Mesendoderm (in vitro differentiated cells): Measurements from ENCODE around the gene RHBDL1.
A peak's percentile ranks its signal among the peaks of the same experiment; 100 is the strongest.

ENCODE experiments used
- DNase-seq: peaks from one replicate; pipeline ENCODE4 v3.0.0; 2013
- H2AK5ac ChIP-seq: 2 replicates; pipeline ENCODE4 v1.6.1; 2013; ENCODE audit warnings: low read length, inconsistent platforms
- H2BK120ac ChIP-seq: 2 replicates; pipeline ENCODE4 v1.6.1; 2013; ENCODE audit warnings: low read depth, mild to moderate bottlenecking, low read length, moderate library complexity, mixed read lengths
- H2BK15ac ChIP-seq: replicated peaks from 2 replicates; pipeline ENCODE4 v1.6.1; 2013; ENCODE audit warnings: low read depth, mild to moderate bottlenecking, moderate library complexity
- H2BK5ac ChIP-seq: 2 replicates; pipeline ENCODE4 v1.6.1; 2013; ENCODE audit warnings: low read length, inconsistent platforms
- H3K18ac ChIP-seq: 2 replicates; pipeline ENCODE4 v1.6.1; 2013; ENCODE audit warnings: mild to moderate bottlenecking, low read length, mixed read lengths
- H3K23ac ChIP-seq: one replicate; pipeline ENCODE4 v1.6.1; 2013; ENCODE audit warnings: low read length
- H3K27ac ChIP-seq: 2 replicates; pipeline ENCODE4 v1.5.1; 2013; ENCODE audit warnings: low read depth, mild to moderate bottlenecking, inconsistent platforms, low read length, moderate library complexity
- H3K27me3 ChIP-seq: 2 replicates; pipeline ENCODE4 v1.6.1; 2013; ENCODE audit warnings: low read length, control low read depth, mild to moderate bottlenecking, inconsistent platforms; ENCODE audit not compliant: insufficient read depth, poor library complexity
- H3K36me3 ChIP-seq: 2 replicates; pipeline ENCODE4 v1.6.1; 2013; ENCODE audit warnings: low read length, inconsistent platforms; ENCODE audit not compliant: control insufficient read depth, insufficient read depth
- H3K4ac ChIP-seq: one replicate; pipeline ENCODE4 v1.6.1; 2013; ENCODE audit warnings: low read depth, mild to moderate bottlenecking, low read length, moderate library complexity
- H3K4me1 ChIP-seq: 2 replicates; pipeline ENCODE4 v1.6.1; 2013; ENCODE audit warnings: low read depth, low read length, inconsistent platforms; ENCODE audit not compliant: control insufficient read depth
- H3K4me2 ChIP-seq: 2 replicates; pipeline ENCODE4 v1.6.1; 2013; ENCODE audit warnings: low read length
- H3K4me3 ChIP-seq: 2 replicates; pipeline ENCODE4 v1.5.1; 2013; ENCODE audit warnings: mild to moderate bottlenecking, low read length
- H3K56ac ChIP-seq: one replicate; pipeline ENCODE4 v1.6.1; 2013; ENCODE audit warnings: low read length
- H3K79me1 ChIP-seq: 2 replicates; pipeline ENCODE4 v1.6.1; 2013; ENCODE audit warnings: low read length, inconsistent platforms
- H3K79me2 ChIP-seq: 2 replicates; pipeline ENCODE4 v1.6.1; 2013; ENCODE audit warnings: mild to moderate bottlenecking, low read length; ENCODE audit not compliant: control insufficient read depth, insufficient read depth
- H3K9ac ChIP-seq: 2 replicates; pipeline ENCODE4 v1.6.1; 2013; ENCODE audit warnings: low read length, inconsistent platforms
- H4K5ac ChIP-seq: one replicate; pipeline ENCODE4 v1.6.1; 2013; ENCODE audit warnings: low read length
- H4K8ac ChIP-seq: one replicate; pipeline ENCODE4 v1.6.1; 2013; ENCODE audit warnings: low read depth, mild to moderate bottlenecking, control low read depth, low read length, moderate library complexity
- WGBS: extraction: QIAGEN DNeasy Blood & Tissue Kit; methylation state at CpG from one replicate; pipeline ENCODE4 v1.1.7; 2013; ENCODE audit warnings: low lambda C conversion rate, missing lambda C conversion rate; ENCODE audit not compliant: insufficient coverage; ENCODE audit errors: extremely low coverage; 5-methylcytosine and 5-hydroxymethylcytosine counted together

The RHBDL1 gene

GRCh38 chr16:681746-682427, 6.4 kb downstream of the RHBDL1 start:
- Histone ChIP-seq H3K9ac (no peak overlapping the region), H3K79me2 (peaks cover 18% of the 10 kb centered on the region), H3K23ac (no peak overlapping the region), H3K18ac (no peak overlapping the region), H3K27ac (no peak overlapping the region), H3K4ac (no peak overlapping the region), H2BK5ac (no peak overlapping the region), H3K4me3 (no peak overlapping the region), H3K36me3 (peaks cover 13% of the 10 kb centered on the region), H3K4me2 (no peak overlapping the region), H2AK5ac (no peak overlapping the region), H3K79me1 (peaks cover 15% of the 10 kb centered on the region), H3K4me1 (no peaks in the 10 kb centered on the region), H2BK120ac (no peak overlapping the region), H4K5ac (no peak overlapping the region), H3K27me3 (no peaks in the 10 kb centered on the region), H4K8ac (no peak overlapping the region), H2BK15ac (no peak overlapping the region), H3K56ac (no peak overlapping the region)
- DNase-seq: no peak
- WGBS: no CpG with 5 or more reads among the region's 28 CpGs

GRCh38 chr16:682493-683395, 7.3 kb downstream of the RHBDL1 start:
- Histone ChIP-seq H3K79me2 (peaks cover 18% of the 10 kb centered on the region), H3K4me1 (no peaks in the 10 kb centered on the region), H4K8ac (no peak overlapping the region), H3K4me2 (peak overlapping the region; percentile 49), H3K79me1 (peaks cover 15% of the 10 kb centered on the region), H2BK120ac (no peak overlapping the region), H3K27ac (no peak overlapping the region), H4K5ac (no peak overlapping the region), H3K18ac (no peak overlapping the region), H3K27me3 (no peaks in the 10 kb centered on the region), H3K9ac (peak overlapping the region; percentile 93), H2AK5ac (no peak overlapping the region), H3K4ac (no peak overlapping the region), H2BK15ac (no peak overlapping the region), H3K36me3 (peaks cover 13% of the 10 kb centered on the region), H3K23ac (no peak overlapping the region), H3K56ac (peak overlapping the region; percentile 49), H2BK5ac (no peak overlapping the region), H3K4me3 (no peak overlapping the region)
- no CpG with 5 or more reads among the region's 36 CpGs for WGBS
- DNase-seq: no peak

- peak; percentile 43 for DNase-seq
- Histone ChIP-seq H2BK5ac (no peak overlapping the region), H3K9ac (peak overlapping the region; percentile 93), H3K27ac (peak overlapping the region; percentile 21), H2AK5ac (no peak overlapping the region), H3K79me2 (peaks cover 18% of the 10 kb centered on the region), H3K79me1 (peaks cover 15% of the 10 kb centered on the region), H4K8ac (no peak overlapping the region), H3K56ac (peak overlapping the region; percentile 96), H3K18ac (no peak overlapping the region), H3K23ac (no peak overlapping the region), H3K4ac (no peak overlapping the region), H2BK15ac (no peak overlapping the region), H2BK120ac (no peak overlapping the region), H3K4me3 (peak overlapping the region; percentile 63), H3K36me3 (peaks cover 13% of the 10 kb centered on the region), H3K4me1 (no peaks in the 10 kb centered on the region), H3K4me2 (peak overlapping the region; percentile 49), H3K27me3 (no peaks in the 10 kb centered on the region), H4K5ac (no peak overlapping the region)
- no CpG with 5 or more reads among the region's 57 CpGs for WGBS
Observed at GRCh38 chr16:683396-684070, 8.1 kb downstream of the RHBDL1 start.

GRCh38 chr16:684071-684794, 8.8 kb downstream of the RHBDL1 start, which contains the start of gene JMJD8:
JMJD8 (minus strand) TSS chr16:684334; CDS start chr16:684319, 15 bp downstream.
- H3K27ac ChIP-seq: peak within 1 kb of the TSS; percentile 21

GRCh38 chr16:684961-685696, 9.7 kb downstream of the RHBDL1 start:
- H3K4me3 ChIP-seq: no peak overlapping the region
- no peak overlapping the region for H3K27ac ChIP-seq
- H2BK15ac ChIP-seq: no peak overlapping the region
- H4K5ac ChIP-seq: no peak overlapping the region
- H3K27me3 ChIP-seq: no peaks in the 10 kb centered on the region
- WGBS: no CpG with 5 or more reads among the region's 61 CpGs
- H2BK5ac ChIP-seq: no peak overlapping the region
- H3K56ac ChIP-seq: no peak overlapping the region
- no peak overlapping the region for H2AK5ac ChIP-seq
- H3K4me1 ChIP-seq: peaks cover 3% of the 10 kb centered on the region
- no peak overlapping the region for H4K8ac ChIP-seq
- DNase-seq: no peak
- H3K36me3 ChIP-seq: peaks cover 13% of the 10 kb centered on the region
- no peak overlapping the region for H3K23ac ChIP-seq
- H3K4ac ChIP-seq: no peak overlapping the region
- H3K79me2 ChIP-seq: peaks cover 18% of the 10 kb centered on the region
- H3K9ac ChIP-seq: no peak overlapping the region
- no peak overlapping the region for H2BK120ac ChIP-seq
- H3K18ac ChIP-seq: no peak overlapping the region
- no peak overlapping the region for H3K4me2 ChIP-seq
- peaks cover 24% of the 10 kb centered on the region for H3K79me1 ChIP-seq

More at GRCh38 chr16:684071-684794, 8.8 kb downstream of the RHBDL1 start, which contains the start of gene JMJD8:
- no peak within 1 kb of the TSS for H3K4ac ChIP-seq
- H3K36me3 ChIP-seq: peaks cover 13% of the 10 kb centered on the region
- peaks cover 19% of the 10 kb centered on the region for H3K79me1 ChIP-seq
- no CpG with 5 or more reads among the region's 91 CpGs for WGBS
- DNase-seq: peak; percentile 97
- peak within 1 kb of the TSS; percentile 96 for H3K56ac ChIP-seq
- H3K79me2 ChIP-seq: peaks cover 18% of the 10 kb centered on the region
- no peak within 1 kb of the TSS for H2AK5ac ChIP-seq
- peak within 1 kb of the TSS; percentile 63 for H3K4me3 ChIP-seq
- no peak within 1 kb of the TSS for H4K5ac ChIP-seq
- no peak within 1 kb of the TSS for H4K8ac ChIP-seq
- H3K27me3 ChIP-seq: no peaks in the 10 kb centered on the region
- no peak within 1 kb of the TSS for H2BK120ac ChIP-seq
- no peak within 1 kb of the TSS for H2BK15ac ChIP-seq
- peak within 1 kb of the TSS; percentile 49 for H3K4me2 ChIP-seq
- peak within 1 kb of the TSS; percentile 42 for H3K18ac ChIP-seq
- no peak within 1 kb of the TSS for H3K23ac ChIP-seq
- peak within 1 kb of the TSS; percentile 93 for H3K9ac ChIP-seq
- no peak within 1 kb of the TSS for H2BK5ac ChIP-seq
- H3K4me1 ChIP-seq: no peaks in the 10 kb centered on the region
